Activated T-cell treated with anti-CD3 and anti-CD28 coated beads, Interleukin-2, amount 50 U/mL, for 24 hours (primary cell): ENCODE results near the gene TRNAU1AP.
A peak's percentile ranks its signal among the peaks of the same experiment; 100 is the strongest.
"Not testable (repeated sequence)": the region's sequence is repeated elsewhere in the genome, so short reads cannot be mapped to it uniquely, and the experiment has no call there.

Experiments
- DNase-seq: peaks from one replicate; pipeline ENCODE4 v3.0.0-alpha.2; 2020
- H3K27ac Mint-ChIP-seq: 2 replicates; pipeline ENCODE4 v1.8.0; 2020; ENCODE audit warnings: mild to moderate bottlenecking, mixed read lengths
- H3K27me3 Mint-ChIP-seq: 2 replicates; pipeline ENCODE4 v1.8.0; 2020; ENCODE audit warnings: mixed read lengths
- H3K36me3 Mint-ChIP-seq: 2 replicates; pipeline ENCODE4 v1.8.0; 2020; ENCODE audit warnings: low read depth, mixed read lengths
- H3K4me1 Mint-ChIP-seq: 2 replicates; pipeline ENCODE4 v1.8.0; 2020; ENCODE audit warnings: low read depth, mixed read lengths
- H3K4me3 Mint-ChIP-seq: 2 replicates; pipeline ENCODE4 v1.8.0; 2020; ENCODE audit warnings: mild to moderate bottlenecking, moderate library complexity, mixed read lengths
- H3K9me3 Mint-ChIP-seq: 2 replicates; pipeline ENCODE4 v1.8.0; 2020; ENCODE audit warnings: mixed read lengths

The TRNAU1AP gene

GRCh38 chr1:28517649-28517999 lies 35.3 kb upstream of the TRNAU1AP start:
- peak; percentile 49 for DNase-seq
- Mint-ChIP-seq H3K36me3 (peaks cover 57% of the 10 kb centered on the region), H3K4me1 (peaks cover 47% of the 10 kb centered on the region), H3K27me3 (no peaks in the 10 kb centered on the region), H3K9me3 (no peaks in the 10 kb centered on the region), H3K27ac (peak overlapping the region; percentile 95), H3K4me3 (peak overlapping the region; percentile 83)

GRCh38 chr1:28518000-28518744 lies 34.7 kb upstream of the TRNAU1AP start:
- H3K27ac Mint-ChIP-seq = peak overlapping the region; percentile 99
- no peaks in the 10 kb centered on the region for H3K27me3 Mint-ChIP-seq
- H3K9me3 Mint-ChIP-seq = no peaks in the 10 kb centered on the region
- DNase-seq = peak; percentile 95
- H3K4me3 Mint-ChIP-seq = peak overlapping the region; percentile 90
- peaks cover 56% of the 10 kb centered on the region for H3K36me3 Mint-ChIP-seq
- peaks cover 48% of the 10 kb centered on the region for H3K4me1 Mint-ChIP-seq

- H3K4me1 Mint-ChIP-seq = peaks cover 48% of the 10 kb centered on the region
- H3K4me3 Mint-ChIP-seq = peak overlapping the region; percentile 90
- peak; percentile 76 for DNase-seq
- peak overlapping the region; percentile 99 for H3K27ac Mint-ChIP-seq
- H3K27me3 Mint-ChIP-seq = no peaks in the 10 kb centered on the region
- H3K36me3 Mint-ChIP-seq = peaks cover 58% of the 10 kb centered on the region
- no peaks in the 10 kb centered on the region for H3K9me3 Mint-ChIP-seq
Measured at GRCh38 chr1:28518745-28519341, 34.0 kb upstream of the TRNAU1AP start.

GRCh38 chr1:28519946-28520725 lies 32.7 kb upstream of the TRNAU1AP start:
- H3K9me3 Mint-ChIP-seq = no peaks in the 10 kb centered on the region
- H3K36me3 Mint-ChIP-seq = peaks cover 66% of the 10 kb centered on the region
- H3K4me1 Mint-ChIP-seq = peaks cover 49% of the 10 kb centered on the region
- H3K4me3 Mint-ChIP-seq = peak overlapping the region; percentile 90
- DNase-seq = no peak
- H3K27ac Mint-ChIP-seq = peak overlapping the region; percentile 50
- no peaks in the 10 kb centered on the region for H3K27me3 Mint-ChIP-seq

GRCh38 chr1:28520796-28521195 lies 32.1 kb upstream of the TRNAU1AP start:
- not testable (repeated sequence) for H3K9me3 Mint-ChIP-seq
- Mint-ChIP-seq H3K27ac (peak overlapping the region; percentile 55), H3K4me3 (peak overlapping the region; percentile 20)

GRCh38 chr1:28521502-28522164 lies 31.3 kb upstream of the TRNAU1AP start:
- Mint-ChIP-seq H3K36me3 (peaks cover 78% of the 10 kb centered on the region), H3K4me3 (no peak overlapping the region)

More at GRCh38 chr1:28520796-28521195, 32.1 kb upstream of the TRNAU1AP start:
- not testable (repeated sequence) for H3K27me3 Mint-ChIP-seq, DNase-seq
- Mint-ChIP-seq H3K4me1 (peaks cover 49% of the 10 kb centered on the region), H3K36me3 (peaks cover 72% of the 10 kb centered on the region)

GRCh38 chr1:28522537-28522936 lies 30.3 kb upstream of the TRNAU1AP start:
- not testable (repeated sequence) for H3K9me3 Mint-ChIP-seq, DNase-seq, H3K4me3 Mint-ChIP-seq, H3K27me3 Mint-ChIP-seq
- Mint-ChIP-seq H3K4me1 (peaks cover 39% of the 10 kb centered on the region), H3K36me3 (peaks cover 85% of the 10 kb centered on the region), H3K27ac (peak overlapping the region; percentile 62)

More at GRCh38 chr1:28521502-28522164, 31.3 kb upstream of the TRNAU1AP start:
- H3K27me3 Mint-ChIP-seq = no peaks in the 10 kb centered on the region
- no peaks in the 10 kb centered on the region for H3K9me3 Mint-ChIP-seq
- peak overlapping the region; percentile 16 for H3K27ac Mint-ChIP-seq
- no peak for DNase-seq
- H3K4me1 Mint-ChIP-seq = peaks cover 47% of the 10 kb centered on the region

- not testable (repeated sequence) for H3K27me3 Mint-ChIP-seq, H3K9me3 Mint-ChIP-seq, DNase-seq, H3K27ac Mint-ChIP-seq, H3K4me3 Mint-ChIP-seq
- peaks cover 81% of the 10 kb centered on the region for H3K36me3 Mint-ChIP-seq
- peaks cover 21% of the 10 kb centered on the region for H3K4me1 Mint-ChIP-seq
Measured at GRCh38 chr1:28525002-28525642, 27.8 kb upstream of the TRNAU1AP start.

GRCh38 chr1:28526886-28527285 lies 26.0 kb upstream of the TRNAU1AP start:
- DNase-seq = no peak
- H3K9me3 Mint-ChIP-seq = no peaks in the 10 kb centered on the region
- H3K4me3 Mint-ChIP-seq = no peak overlapping the region
- peaks cover 82% of the 10 kb centered on the region for H3K36me3 Mint-ChIP-seq
- H3K27ac Mint-ChIP-seq = no peak overlapping the region
- H3K27me3 Mint-ChIP-seq = no peaks in the 10 kb centered on the region
- H3K4me1 Mint-ChIP-seq = peaks cover 7% of the 10 kb centered on the region

GRCh38 chr1:28530456-28530855 lies 22.4 kb upstream of the TRNAU1AP start:
- no peak for DNase-seq
- H3K27me3 Mint-ChIP-seq = no peaks in the 10 kb centered on the region
- peaks cover 77% of the 10 kb centered on the region for H3K36me3 Mint-ChIP-seq
- H3K4me3 Mint-ChIP-seq = no peak overlapping the region
- H3K27ac Mint-ChIP-seq = no peak overlapping the region
- no peaks in the 10 kb centered on the region for H3K4me1 Mint-ChIP-seq
- H3K9me3 Mint-ChIP-seq = no peaks in the 10 kb centered on the region

- Mint-ChIP-seq H3K4me1 (no peaks in the 10 kb centered on the region), H3K4me3 (no peak overlapping the region), H3K36me3 (peaks cover 86% of the 10 kb centered on the region), H3K27ac (no peak overlapping the region), H3K9me3 (no peaks in the 10 kb centered on the region), H3K27me3 (no peaks in the 10 kb centered on the region)
- DNase-seq = no peak
Measured at GRCh38 chr1:28534671-28535070, 18.2 kb upstream of the TRNAU1AP start.

- Mint-ChIP-seq H3K36me3 (peaks cover 81% of the 10 kb centered on the region), H3K9me3 (no peaks in the 10 kb centered on the region), H3K4me3 (no peak overlapping the region), H3K4me1 (no peaks in the 10 kb centered on the region), H3K27me3 (no peaks in the 10 kb centered on the region), H3K27ac (no peak overlapping the region)
- no peak for DNase-seq
Measured at GRCh38 chr1:28535180-28535579, 17.7 kb upstream of the TRNAU1AP start.

- H3K36me3 Mint-ChIP-seq = peaks cover 61% of the 10 kb centered on the region
- no peaks in the 10 kb centered on the region for H3K27me3 Mint-ChIP-seq
- H3K27ac Mint-ChIP-seq = peak overlapping the region; percentile 52
- no peak overlapping the region for H3K4me3 Mint-ChIP-seq
- H3K9me3 Mint-ChIP-seq = no peaks in the 10 kb centered on the region
- H3K4me1 Mint-ChIP-seq = no peaks in the 10 kb centered on the region
- DNase-seq = no peak
Measured at GRCh38 chr1:28537457-28538199, 15.3 kb upstream of the TRNAU1AP start.
